ENCODE measurements around the gene ITK. TPM values are rescaled to one million over a fixed set of nuclear protein-coding genes. Genes with fewer than 3 reads are reported as not detected.

Gene ITK
- total RNA-seq, 5 donors from 2014 or later (not counting 1 experiment from before 2014, with no cell fraction given), result 286 to 466 (median 338) TPM

DNA sequence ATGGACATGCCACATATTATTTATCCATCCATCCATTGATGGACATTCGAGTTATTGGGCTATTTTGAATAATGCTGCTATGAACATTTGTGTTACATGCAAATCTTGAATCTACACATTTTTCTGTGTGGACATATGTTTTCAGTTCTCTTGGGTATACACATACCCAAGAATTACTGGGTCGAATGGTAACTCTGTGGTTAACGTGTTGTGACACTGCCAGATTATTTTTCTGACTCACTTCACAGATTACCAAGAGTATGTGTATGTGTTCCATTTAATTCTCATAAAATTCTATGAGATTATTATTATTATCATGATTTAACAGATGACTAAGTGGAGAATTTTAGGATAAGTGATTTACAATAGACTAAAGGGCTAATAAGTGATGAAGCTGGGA lies 112.0 kb downstream of the ITK start:
- Histone ChIP-seq H3K36me3 (ENCODE audit: control insufficient read depth in 2 of 2, extremely low read depth in 1 of 2, insufficient read depth in 1 of 2, low read length in 1 of 2) (peaks cover 16 to 97% of the 10 kb centered on the region in 2 donors), H3K27ac (ENCODE audit: low read length) (no peak overlapping the region), H3K4me1 (ENCODE audit: control insufficient read depth in 1 of 2, extremely low read depth in 1 of 2, insufficient read depth in 2 of 2, low read length in 2 of 2) (peaks cover 30 to 48% of the 10 kb centered on the region in 2 experiments), H3K4me3 (ENCODE audit: control insufficient read depth in 1 of 2, extremely low read depth in 1 of 2, low read length in 1 of 2) (no peak overlapping the region), H3K27me3 (replicated peaks in 1 of 2; ENCODE audit: control insufficient read depth in 2 of 2, extremely low read depth in 1 of 2, insufficient read depth in 2 of 2, low read length in 1 of 2) (no peaks in the 10 kb centered on the region), H3K9me3 (no peaks in the 10 kb centered on the region)
- Mint-ChIP-seq H3K27ac (peak overlapping the region; percentile 48 to 90), H3K4me1 (peaks cover 76 to 83% (median 80%) of the 10 kb centered on the region in 3 donors), H3K4me3 (no peak overlapping the region), H3K27me3 (no peaks in the 10 kb centered on the region), H3K36me3 (peaks cover 76% of the 10 kb centered on the region), H3K9me3 (no peaks in the 10 kb centered on the region)
- DNase-seq (no peak), ATAC-seq (replicated peaks in 1 of 4) (no peak)
- no CpG with 5 or more reads among the region's 3 CpGs for WGBS (ENCODE audit: insufficient coverage)
- ChIA-PET POLR2A (no interaction called here), CTCF (no interaction called here)

DNA sequence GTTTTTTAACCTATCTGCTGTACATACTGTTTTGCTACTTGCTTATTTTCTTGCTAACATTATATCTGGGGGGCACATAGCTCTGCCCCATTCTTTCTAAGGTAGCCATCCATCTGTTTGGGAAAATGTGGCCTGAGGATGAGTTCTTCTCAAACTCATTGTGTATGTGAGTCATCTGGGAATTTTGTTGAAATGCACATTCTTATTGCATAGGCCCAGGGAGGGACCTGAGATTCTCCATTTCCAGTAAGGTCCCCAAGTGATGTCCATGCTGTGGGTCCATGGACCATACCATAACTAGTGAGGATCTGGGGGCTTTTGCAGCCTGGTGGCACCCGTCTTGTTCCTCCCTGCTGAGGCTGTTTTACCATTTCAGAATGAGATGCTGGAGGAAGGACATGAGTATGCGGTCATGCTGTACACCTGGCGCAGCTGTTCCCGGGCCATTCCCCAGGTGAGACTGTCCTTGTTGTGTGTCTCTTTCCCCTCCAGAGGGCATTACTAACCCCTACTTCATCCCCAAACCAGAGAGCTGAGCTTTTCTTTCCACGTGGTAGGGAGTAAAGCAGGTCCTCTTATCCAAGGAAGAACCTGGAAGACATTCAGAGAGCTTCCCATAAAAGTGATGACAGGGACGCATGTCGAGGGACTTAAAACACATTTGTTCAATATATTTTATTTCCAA lies 113.9 kb downstream of the ITK start:
- H3K36me3 ChIP-seq (ENCODE audit: control insufficient read depth in 2 of 2, extremely low read depth in 1 of 2, insufficient read depth in 1 of 2, low read length in 1 of 2), result peaks cover 25 to 94% of the 10 kb centered on the region in 2 donors
- H3K9me3 ChIP-seq, result no peaks in the 10 kb centered on the region
- peaks cover 74% of the 10 kb centered on the region for H3K36me3 Mint-ChIP-seq
- ATAC-seq (replicated peaks in 1 of 4) (peak in 1 of 4 experiments; percentile 28), DNase-seq (no peak)
- no peak overlapping the region for H3K4me3 Mint-ChIP-seq
- peak overlapping the region; percentile 51 for H3K27ac ChIP-seq (ENCODE audit: low read length)
- no peaks in the 10 kb centered on the region for H3K27me3 ChIP-seq (replicated peaks in 1 of 2; ENCODE audit: control insufficient read depth in 2 of 2, extremely low read depth in 1 of 2, insufficient read depth in 2 of 2, low read length in 1 of 2)
- no peaks in the 10 kb centered on the region for H3K9me3 Mint-ChIP-seq
- peaks cover 66 to 69% (median 68%) of the 10 kb centered on the region in 3 donors for H3K4me1 Mint-ChIP-seq
- CTCF ChIA-PET, result interaction anchor here in 1 of 2 donors (0.5 to 1.7 kb wide), 2 partner anchors 9 to 14 kb away, joined by 3 to 6 read pairs; no protein-coding TSS in a partner anchor
- no peaks in the 10 kb centered on the region for H3K27me3 Mint-ChIP-seq
- peaks cover 13 to 32% of the 10 kb centered on the region in 2 experiments for H3K4me1 ChIP-seq (ENCODE audit: control insufficient read depth in 1 of 2, extremely low read depth in 1 of 2, insufficient read depth in 2 of 2, low read length in 2 of 2)
- no peak overlapping the region for H3K4me3 ChIP-seq (ENCODE audit: control insufficient read depth in 1 of 2, extremely low read depth in 1 of 2, low read length in 1 of 2)
- no CpG with 5 or more reads among the region's 7 CpGs for WGBS (ENCODE audit: insufficient coverage)
- POLR2A ChIA-PET, result no interaction called here
- H3K27ac Mint-ChIP-seq, result peak overlapping the region; percentile 85 to 90

DNA sequence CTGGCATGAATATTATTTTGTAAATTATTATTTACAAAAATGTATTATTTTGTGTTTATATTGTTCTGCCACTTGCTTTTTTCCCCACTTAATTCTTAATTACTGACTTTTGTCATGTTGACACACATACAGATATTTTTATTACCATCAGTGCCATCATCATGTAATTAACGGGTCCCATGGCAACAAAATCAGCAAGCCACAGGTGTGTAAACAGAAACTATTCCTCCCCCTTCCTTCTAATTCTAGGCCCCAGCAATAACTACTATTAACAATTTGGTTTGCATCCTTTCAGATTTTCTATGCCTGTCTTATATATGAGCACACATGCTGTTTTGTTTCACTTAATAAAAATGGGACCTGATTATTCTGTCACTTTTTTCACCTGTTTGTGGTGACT lies 114.6 kb downstream of the ITK start:
- no peak overlapping the region for H3K4me3 Mint-ChIP-seq
- H3K9me3 Mint-ChIP-seq, result no peaks in the 10 kb centered on the region
- H3K4me1 Mint-ChIP-seq, result peaks cover 60 to 62% (median 62%) of the 10 kb centered on the region in 3 donors
- Histone ChIP-seq H3K9me3 (no peaks in the 10 kb centered on the region), H3K36me3 (ENCODE audit: control insufficient read depth in 2 of 2, extremely low read depth in 1 of 2, insufficient read depth in 1 of 2, low read length in 1 of 2) (peaks cover 28 to 91% of the 10 kb centered on the region in 2 donors), H3K4me1 (ENCODE audit: control insufficient read depth in 1 of 2, extremely low read depth in 1 of 2, insufficient read depth in 2 of 2, low read length in 2 of 2) (peaks cover 10 to 28% of the 10 kb centered on the region in 2 experiments), H3K27me3 (replicated peaks in 1 of 2; ENCODE audit: control insufficient read depth in 2 of 2, extremely low read depth in 1 of 2, insufficient read depth in 2 of 2, low read length in 1 of 2) (no peaks in the 10 kb centered on the region), H3K4me3 (ENCODE audit: control insufficient read depth in 1 of 2, extremely low read depth in 1 of 2, low read length in 1 of 2) (no peak overlapping the region), H3K27ac (ENCODE audit: low read length) (peak overlapping the region; percentile 16)
- peak overlapping the region; percentile 87 to 92 for H3K27ac Mint-ChIP-seq
- peaks cover 71% of the 10 kb centered on the region for H3K36me3 Mint-ChIP-seq
- WGBS (ENCODE audit: insufficient coverage), result 11% methylated on average over 1 of the region's 1 CpG
- H3K27me3 Mint-ChIP-seq, result no peaks in the 10 kb centered on the region
- CTCF ChIA-PET, result interaction anchor here in 1 of 2 donors (0.8 to 1.7 kb wide), 2 partner anchors 8 to 17 kb away, joined by 4 to 6 read pairs; no protein-coding TSS in a partner anchor
- POLR2A ChIA-PET, result no interaction called here
- ATAC-seq (replicated peaks in 1 of 4) (peak in 1 of 4 experiments; percentile 49), DNase-seq (peak in 1 of 35 experiments; percentile 36)

DNA sequence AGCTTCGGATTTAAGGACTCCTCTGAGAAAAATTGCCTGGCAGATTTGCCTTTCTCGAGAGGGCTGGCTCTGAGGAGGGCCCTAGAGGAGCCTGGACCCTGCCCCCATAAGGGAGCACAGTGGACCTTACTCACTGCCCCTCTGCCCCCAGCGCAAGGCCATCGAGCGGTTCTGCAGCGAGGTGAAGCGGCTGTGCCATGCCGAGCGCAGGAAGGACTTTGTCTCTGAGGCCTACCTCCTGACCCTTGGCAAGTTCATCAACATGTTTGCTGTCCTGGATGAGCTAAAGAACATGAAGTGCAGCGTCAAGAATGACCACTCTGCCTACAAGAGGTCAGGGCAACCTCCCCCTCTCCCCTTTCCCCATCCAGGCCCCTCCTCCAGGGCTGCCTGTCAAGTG lies 119.9 kb downstream of the ITK start:
- Histone ChIP-seq H3K4me3 (ENCODE audit: control insufficient read depth in 1 of 2, extremely low read depth in 1 of 2, low read length in 1 of 2) (no peak overlapping the region), H3K4me1 (ENCODE audit: control insufficient read depth in 1 of 2, extremely low read depth in 1 of 2, insufficient read depth in 2 of 2, low read length in 2 of 2) (peaks cover 12 to 27% of the 10 kb centered on the region in 2 experiments), H3K36me3 (ENCODE audit: control insufficient read depth in 2 of 2, extremely low read depth in 1 of 2, insufficient read depth in 1 of 2, low read length in 1 of 2) (peaks cover 33 to 89% of the 10 kb centered on the region in 2 donors), H3K9me3 (no peaks in the 10 kb centered on the region), H3K27me3 (replicated peaks in 1 of 2; ENCODE audit: control insufficient read depth in 2 of 2, extremely low read depth in 1 of 2, insufficient read depth in 2 of 2, low read length in 1 of 2) (no peaks in the 10 kb centered on the region), H3K27ac (ENCODE audit: low read length) (no peak overlapping the region)
- no peak for ATAC-seq (replicated peaks in 1 of 4)
- Mint-ChIP-seq H3K36me3 (peaks cover 67% of the 10 kb centered on the region), H3K4me1 (peaks cover 46 to 54% (median 50%) of the 10 kb centered on the region in 3 donors), H3K27me3 (no peaks in the 10 kb centered on the region), H3K4me3 (no peak overlapping the region), H3K27ac (peak overlapping the region; percentile 91 to 96), H3K9me3 (no peaks in the 10 kb centered on the region)
- DNase-seq, result no peak
- CTCF ChIA-PET, result interaction anchor here (0.7 to 1.0 kb wide), 3 partner anchors 23 to 158 kb away, joined by 3 to 6 read pairs (median 3); partner anchors contain the start of gene MED7 (in 1 of the 2)
- 96% methylated on average over 9 of the region's 10 CpGs for WGBS (ENCODE audit: insufficient coverage)
- POLR2A ChIA-PET, result no interaction called here

DNA sequence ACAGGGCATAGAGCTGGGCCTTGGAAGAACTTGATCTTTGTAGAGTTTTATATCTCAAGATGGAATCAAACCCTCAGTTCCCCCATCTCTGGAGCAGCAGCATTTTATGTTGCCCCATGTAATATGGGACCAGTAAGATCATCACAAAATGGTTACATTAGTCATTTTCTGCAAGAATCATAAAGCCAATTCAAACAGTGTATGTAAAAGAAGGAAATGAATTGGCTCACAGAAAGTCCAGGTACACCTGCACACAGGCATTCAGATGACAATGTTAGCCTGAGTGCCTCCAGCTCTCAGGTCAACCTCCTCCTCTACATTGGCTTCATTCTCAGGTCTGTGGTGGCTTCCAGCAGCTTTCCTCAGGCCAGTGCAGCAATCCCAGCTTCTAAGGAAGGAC lies 120.4 kb downstream of the ITK start:
- ChIA-PET POLR2A (no interaction called here), CTCF (interaction anchor here in 1 of 2 donors (0.8 to 1.0 kb wide), 2 partner anchors 27 to 158 kb away, joined by 3 read pairs; partner anchors contain the start of gene MED7)
- Histone ChIP-seq H3K4me1 (ENCODE audit: control insufficient read depth in 1 of 2, extremely low read depth in 1 of 2, insufficient read depth in 2 of 2, low read length in 2 of 2) (peaks cover 17 to 30% of the 10 kb centered on the region in 2 experiments), H3K9me3 (no peaks in the 10 kb centered on the region), H3K27ac (ENCODE audit: low read length) (peak overlapping the region; percentile 42), H3K4me3 (ENCODE audit: control insufficient read depth in 1 of 2, extremely low read depth in 1 of 2, low read length in 1 of 2) (no peak overlapping the region), H3K27me3 (replicated peaks in 1 of 2; ENCODE audit: control insufficient read depth in 2 of 2, extremely low read depth in 1 of 2, insufficient read depth in 2 of 2, low read length in 1 of 2) (no peaks in the 10 kb centered on the region), H3K36me3 (ENCODE audit: control insufficient read depth in 2 of 2, extremely low read depth in 1 of 2, insufficient read depth in 1 of 2, low read length in 1 of 2) (peaks cover 33 to 89% of the 10 kb centered on the region in 2 donors)
- DNase-seq (no peak), ATAC-seq (replicated peaks in 1 of 4) (no peak)
- Mint-ChIP-seq H3K9me3 (no peaks in the 10 kb centered on the region), H3K4me1 (peaks cover 48 to 55% (median 51%) of the 10 kb centered on the region in 3 donors), H3K27ac (peak overlapping the region; percentile 91 to 96), H3K4me3 (no peak overlapping the region), H3K27me3 (no peaks in the 10 kb centered on the region), H3K36me3 (peaks cover 68% of the 10 kb centered on the region)

DNA sequence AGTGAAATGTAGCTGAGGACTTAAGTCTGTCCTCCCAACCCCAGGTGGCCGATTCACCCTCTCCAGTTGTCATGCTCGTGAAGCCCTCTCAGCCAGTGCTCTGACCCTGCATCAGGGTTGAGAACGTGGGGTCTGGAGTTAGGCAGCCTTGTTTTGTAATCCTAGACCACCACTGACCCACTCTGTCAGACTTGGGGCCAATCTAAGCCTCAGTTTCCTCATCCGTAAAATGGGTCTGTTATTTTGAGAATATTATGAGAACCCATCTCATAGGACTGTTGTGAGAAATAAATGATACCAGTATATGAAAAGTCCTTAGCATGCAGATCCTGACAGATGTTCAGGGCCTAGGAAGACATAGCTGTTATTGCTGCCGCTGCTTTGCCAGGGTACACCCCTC lies 122.4 kb downstream of the ITK start:
- Histone ChIP-seq H3K4me1 (ENCODE audit: control insufficient read depth in 1 of 2, extremely low read depth in 1 of 2, insufficient read depth in 2 of 2, low read length in 2 of 2) (peaks cover 32 to 48% of the 10 kb centered on the region in 2 experiments), H3K27me3 (replicated peaks in 1 of 2; ENCODE audit: control insufficient read depth in 2 of 2, extremely low read depth in 1 of 2, insufficient read depth in 2 of 2, low read length in 1 of 2) (no peaks in the 10 kb centered on the region), H3K27ac (ENCODE audit: low read length) (peak overlapping the region; percentile 66), H3K9me3 (no peaks in the 10 kb centered on the region), H3K36me3 (ENCODE audit: control insufficient read depth in 2 of 2, extremely low read depth in 1 of 2, insufficient read depth in 1 of 2, low read length in 1 of 2) (peaks cover 24 to 86% of the 10 kb centered on the region in 2 donors), H3K4me3 (ENCODE audit: control insufficient read depth in 1 of 2, extremely low read depth in 1 of 2, low read length in 1 of 2) (no peak overlapping the region)
- no peak overlapping the region for H3K4me3 Mint-ChIP-seq
- ATAC-seq (replicated peaks in 1 of 4) (no peak), DNase-seq (no peak)
- peaks cover 61 to 64% (median 63%) of the 10 kb centered on the region in 3 donors for H3K4me1 Mint-ChIP-seq
- ChIA-PET CTCF (interaction anchor here (0.6 to 1.9 kb wide), 10 partner anchors 8 to 161 kb away, joined by 3 to 11 read pairs (median 5); partner anchors contain the start of genes ITK (in 1 of the 2) and MED7 (in 1 of the 2)), POLR2A (interaction anchor here in 1 of 2 donors (1.1 kb wide), 1 partner anchor 10 kb away, joined by 3 read pairs; no protein-coding TSS in a partner anchor)
- H3K9me3 Mint-ChIP-seq, result no peaks in the 10 kb centered on the region
- H3K36me3 Mint-ChIP-seq, result peaks cover 67% of the 10 kb centered on the region
- no peaks in the 10 kb centered on the region for H3K27me3 Mint-ChIP-seq
- H3K27ac Mint-ChIP-seq, result peak overlapping the region; percentile 96
- WGBS (ENCODE audit: insufficient coverage), result 88% methylated on average over 1 of the region's 5 CpGs
